Eye (tissue), 1 donor: ENCODE data around the gene SLC6A12.

ENCODE experiments used
- DNase-seq: peaks from one replicate; pipeline ENCODE4 v3.0.0-alpha.2; 2015

Gene SLC6A12

GRCh38 chr12:175759-176158 is 38.2 kb downstream of the SLC6A12 start:
- no peak for DNase-seq

DNA sequence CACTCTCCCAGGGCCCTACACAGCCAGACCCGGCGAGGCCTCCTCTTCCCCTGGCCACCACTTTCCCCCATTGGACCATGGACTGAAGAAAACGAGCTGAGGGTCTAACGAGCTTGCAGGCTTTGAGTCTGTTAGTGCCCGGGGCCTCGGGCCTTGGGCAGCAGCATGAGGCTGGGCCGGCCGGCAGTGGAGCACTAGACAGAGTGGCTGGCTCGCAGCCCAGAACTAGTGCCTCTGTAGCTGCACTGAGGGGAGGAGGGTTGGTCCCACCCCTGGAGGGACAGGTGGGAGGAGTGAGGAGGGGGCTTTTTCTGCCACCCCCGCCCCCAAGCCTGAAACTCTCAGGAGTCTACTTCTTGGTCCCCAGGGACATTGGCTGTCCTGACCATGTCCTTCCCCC is 38.7 kb downstream of the SLC6A12 start:
- DNase-seq, result no peak

GRCh38 chr12:174596-174995 is 39.4 kb downstream of the SLC6A12 start:
- DNase-seq, result no peak

- DNase-seq, result no peak
These were observed 39.8 kb downstream of the SLC6A12 start for GRCh38 chr12:174124-174523.

DNA sequence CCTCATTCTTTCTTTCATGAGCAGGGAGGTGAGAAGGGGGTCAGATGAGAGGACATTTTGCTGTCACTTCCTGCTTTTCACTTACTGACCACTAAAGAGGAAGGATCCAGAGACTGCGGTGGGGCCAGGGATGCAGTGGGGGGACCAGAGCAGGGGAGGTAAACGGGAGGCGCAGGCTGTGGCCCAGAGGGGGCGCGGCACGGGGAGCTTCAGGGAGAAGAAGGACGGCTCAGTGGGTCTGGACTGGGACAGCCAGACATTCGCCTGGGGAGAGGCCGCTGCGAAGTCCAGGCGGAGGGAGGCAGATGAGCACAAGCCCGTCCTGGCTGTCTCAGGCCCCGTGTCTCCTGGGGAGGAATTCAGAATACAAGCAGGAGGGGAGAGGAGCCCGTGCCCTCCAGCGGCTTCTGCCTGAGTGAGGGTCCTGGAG is 41.2 kb downstream of the SLC6A12 start:
- DNase-seq, result no peak

DNA sequence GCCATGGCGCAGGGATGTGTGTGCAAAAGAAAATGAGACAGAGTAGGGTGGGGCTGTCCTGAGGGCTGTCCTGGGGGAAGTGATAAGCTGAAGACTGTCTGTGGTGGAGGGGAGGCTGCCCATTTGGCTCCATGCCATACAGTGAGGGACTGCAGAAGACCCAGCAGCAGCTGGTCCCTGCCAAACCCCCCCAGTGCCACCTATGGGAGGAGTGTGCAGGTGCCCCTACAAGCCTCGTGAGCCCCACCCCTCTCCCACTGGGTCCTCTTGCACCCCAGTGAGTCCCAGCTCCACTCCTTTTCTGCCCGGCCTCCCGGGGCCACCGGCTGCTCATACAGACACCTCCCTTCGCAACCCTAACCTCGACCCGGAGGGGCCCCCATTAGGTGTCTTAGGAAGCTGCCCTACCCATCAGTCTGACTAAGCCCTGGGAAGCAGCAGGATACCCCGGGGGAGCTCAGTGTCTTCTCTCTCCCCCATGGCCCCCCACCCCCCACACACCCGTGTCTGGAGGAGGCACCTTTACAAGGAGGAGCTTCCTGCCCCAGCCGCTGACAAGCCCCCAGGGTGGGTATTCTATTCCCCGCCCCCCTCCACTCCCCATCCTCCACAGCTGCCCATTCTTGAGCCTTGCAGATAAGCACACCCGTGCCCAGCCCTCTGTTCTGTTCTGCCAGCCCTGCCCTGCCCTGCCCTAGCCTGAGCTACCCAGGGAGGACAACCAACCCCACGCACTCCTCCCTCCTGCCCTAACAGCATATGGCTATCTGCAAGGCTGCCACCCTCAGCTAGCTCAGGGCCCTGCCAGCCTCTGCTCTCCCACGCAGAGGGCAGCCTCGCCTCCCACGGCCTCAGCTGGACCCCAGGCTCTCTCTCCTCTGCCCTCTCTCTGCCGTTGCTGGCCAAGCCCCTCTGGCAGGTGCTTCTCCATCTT is 41.9 kb downstream of the SLC6A12 start:
- DNase-seq, result no peak

GRCh38 chr12:171276-171675 is 42.7 kb downstream of the SLC6A12 start:
- no peak for DNase-seq

- DNase-seq, result no peak
These were observed 43.4 kb downstream of the SLC6A12 start for GRCh38 chr12:170371-171225.

DNA sequence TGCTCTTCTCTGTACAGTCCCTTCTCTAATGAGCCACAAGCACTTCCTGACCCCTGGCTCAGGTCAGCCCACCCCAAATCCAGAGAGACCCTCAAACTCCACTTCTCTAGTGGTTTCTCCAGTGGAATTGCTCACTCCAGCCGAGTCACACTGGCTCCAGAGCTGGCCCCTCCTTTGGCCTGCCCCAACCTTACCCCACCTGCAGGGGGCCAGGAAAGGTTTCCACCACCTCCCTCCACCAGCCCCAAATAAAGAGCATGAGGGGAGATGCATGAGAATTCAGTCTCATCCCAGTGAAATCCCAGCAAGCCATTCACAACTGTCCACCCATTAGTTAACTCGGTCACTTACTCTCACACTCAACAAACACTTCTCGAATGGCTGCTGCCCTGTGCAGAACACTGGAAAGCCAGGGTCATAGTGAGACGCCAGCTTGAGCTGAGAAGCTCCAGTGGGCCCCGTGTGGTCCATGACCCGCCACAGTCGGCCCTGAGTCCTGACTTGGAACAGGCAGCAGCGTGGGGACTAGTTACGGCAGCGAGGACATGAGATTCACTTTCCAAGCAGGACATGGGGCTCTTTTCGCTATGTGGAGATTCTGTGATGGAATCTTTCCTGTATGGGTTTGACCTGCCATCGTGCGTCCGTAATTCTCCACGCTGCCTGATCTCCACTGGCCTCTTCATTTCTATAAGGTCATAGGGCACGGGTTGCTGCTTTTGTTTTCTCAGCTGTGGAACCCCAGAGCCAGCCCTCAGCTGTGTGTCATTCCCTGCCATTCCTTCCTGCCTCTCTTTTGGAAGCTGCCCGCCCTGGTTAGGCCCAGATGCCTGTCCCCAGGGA is 44.2 kb downstream of the SLC6A12 start:
- no peak for DNase-seq

- DNase-seq, result peak; percentile 56
These were observed 45.0 kb downstream of the SLC6A12 start for GRCh38 chr12:168763-169525.

GRCh38 chr12:167959-168600 is 45.9 kb downstream of the SLC6A12 start:
- no peak for DNase-seq

DNA sequence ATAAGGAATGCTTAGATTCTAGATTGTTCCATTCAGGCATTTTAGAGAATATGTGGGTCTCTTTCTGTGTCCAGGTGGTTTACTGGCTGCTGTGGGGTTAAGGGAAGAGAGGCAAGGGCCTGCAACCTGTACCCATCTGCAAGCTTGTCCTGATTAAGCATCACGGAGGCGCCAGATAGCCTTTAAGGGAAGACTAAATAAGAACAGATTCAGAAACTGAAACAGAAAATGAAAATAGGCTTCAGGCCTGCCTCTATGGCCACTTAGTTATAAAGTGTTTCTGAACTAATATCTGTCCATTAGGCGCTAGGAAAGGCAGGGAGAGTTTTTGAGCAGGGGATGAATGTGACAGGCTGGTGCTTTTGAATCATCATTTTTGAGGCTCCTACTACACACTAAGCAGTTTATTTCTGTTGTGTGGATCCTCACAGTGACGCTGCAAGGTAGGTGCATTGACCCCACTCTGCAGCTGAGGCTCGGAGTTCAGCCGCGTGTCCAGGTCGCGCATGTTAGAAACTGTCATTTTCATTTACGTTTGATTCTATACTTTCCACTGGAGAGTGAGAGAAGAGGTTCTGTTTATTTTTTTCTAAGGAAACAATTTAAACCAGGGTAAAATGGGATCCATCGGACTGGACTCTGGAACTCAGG is 47.4 kb downstream of the SLC6A12 start:
- no peak for DNase-seq

DNA sequence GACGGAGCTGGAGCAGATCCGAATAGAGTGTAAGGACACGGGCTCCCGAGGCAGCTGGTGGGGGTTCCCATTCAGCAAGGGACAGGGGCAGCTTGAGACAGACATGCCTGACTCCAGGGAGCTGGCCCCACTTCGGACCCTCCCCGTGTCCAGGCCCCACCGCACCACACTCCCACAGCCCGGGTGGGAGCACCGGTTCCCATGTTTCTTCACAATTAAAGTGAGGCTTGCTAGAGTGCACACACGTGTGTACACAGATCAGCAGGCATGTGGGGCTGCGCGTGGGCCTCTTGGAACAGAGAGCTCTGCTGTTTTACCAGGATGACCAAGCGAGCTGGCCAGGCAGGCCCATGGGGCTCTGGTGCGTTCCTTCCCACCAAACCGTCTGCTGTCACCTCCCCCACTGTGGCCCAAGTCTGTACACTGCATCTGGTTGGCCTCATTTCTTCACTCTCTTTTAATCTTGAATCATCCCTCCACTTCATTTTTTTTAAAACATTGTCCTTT is 48.0 kb downstream of the SLC6A12 start:
- DNase-seq, result no peak

- peak; percentile 48 for DNase-seq
These were observed 49.8 kb downstream of the SLC6A12 start for GRCh38 chr12:164207-164606.

GRCh38 chr12:163406-163986 is 50.5 kb downstream of the SLC6A12 start:
- DNase-seq, result no peak

DNA sequence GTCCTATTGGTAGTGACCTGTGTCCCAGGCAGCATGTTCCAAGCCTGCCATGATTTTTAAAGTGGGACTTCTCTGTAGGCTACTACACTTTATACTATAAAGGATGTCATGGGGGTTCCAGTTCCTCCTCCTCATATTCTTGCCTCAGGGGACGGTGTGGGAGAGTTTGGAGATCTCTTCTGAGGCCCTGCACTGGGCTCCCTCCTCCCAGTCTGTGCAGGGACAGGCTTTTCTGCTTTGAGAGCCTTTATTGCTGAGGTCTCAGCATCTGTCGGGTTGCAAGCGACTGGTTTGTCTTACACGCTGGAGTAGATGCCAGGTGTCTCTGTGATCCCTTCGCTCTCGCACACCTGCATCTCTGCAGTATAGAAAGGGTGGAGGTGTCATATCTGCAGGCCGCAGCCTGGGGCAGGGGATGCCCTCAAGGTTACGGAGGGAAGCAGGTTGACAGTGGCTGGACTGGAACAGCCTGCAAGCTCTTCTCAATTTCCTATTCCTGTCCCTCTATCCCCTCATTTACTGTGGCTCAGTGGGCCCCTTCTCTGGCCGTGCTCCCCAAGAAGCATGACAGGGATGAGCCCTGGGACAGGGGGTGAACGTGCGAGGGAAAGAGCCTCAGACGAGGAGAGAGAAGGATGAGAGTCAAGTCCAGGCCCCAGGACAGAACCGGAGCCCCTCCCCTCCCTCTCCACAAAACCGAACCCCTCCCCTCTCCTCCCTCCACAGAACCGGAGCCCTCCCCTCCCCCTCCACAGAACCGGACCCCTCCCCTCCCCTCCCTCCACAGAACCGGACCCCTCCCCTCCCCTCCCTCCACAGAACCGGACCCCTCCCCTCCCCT is 51.3 kb downstream of the SLC6A12 start:
- no peak for DNase-seq

- no peak for DNase-seq
These were observed 52.1 kb downstream of the SLC6A12 start for GRCh38 chr12:161823-162222.

- DNase-seq, result no peak
These were observed 53.1 kb downstream of the SLC6A12 start for GRCh38 chr12:160858-161257.

GRCh38 chr12:159156-159782 is 54.7 kb downstream of the SLC6A12 start:
- DNase-seq, result no peak
